Measurements from ENCODE around the gene RAPGEF4.

GRCh38 chr2:172877826-172878225 is 142.2 kb downstream of the RAPGEF4 start:
- TF ChIP-seq POLR2A (IDR thresholded peaks at IDR 0.05) = no peak
- TF ChIP-seq, protein P1, sequence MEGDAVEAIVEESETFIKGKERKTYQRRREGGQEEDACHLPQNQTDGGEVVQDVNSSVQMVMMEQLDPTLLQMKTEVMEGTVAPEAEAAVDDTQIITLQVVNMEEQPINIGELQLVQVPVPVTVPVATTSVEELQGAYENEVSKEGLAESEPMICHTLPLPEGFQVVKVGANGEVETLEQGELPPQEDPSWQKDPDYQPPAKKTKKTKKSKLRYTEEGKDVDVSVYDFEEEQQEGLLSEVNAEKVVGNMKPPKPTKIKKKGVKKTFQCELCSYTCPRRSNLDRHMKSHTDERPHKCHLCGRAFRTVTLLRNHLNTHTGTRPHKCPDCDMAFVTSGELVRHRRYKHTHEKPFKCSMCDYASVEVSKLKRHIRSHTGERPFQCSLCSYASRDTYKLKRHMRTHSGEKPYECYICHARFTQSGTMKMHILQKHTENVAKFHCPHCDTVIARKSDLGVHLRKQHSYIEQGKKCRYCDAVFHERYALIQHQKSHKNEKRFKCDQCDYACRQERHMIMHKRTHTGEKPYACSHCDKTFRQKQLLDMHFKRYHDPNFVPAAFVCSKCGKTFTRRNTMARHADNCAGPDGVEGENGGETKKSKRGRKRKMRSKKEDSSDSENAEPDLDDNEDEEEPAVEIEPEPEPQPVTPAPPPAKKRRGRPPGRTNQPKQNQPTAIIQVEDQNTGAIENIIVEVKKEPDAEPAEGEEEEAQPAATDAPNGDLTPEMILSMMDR (IDR thresholded peaks at IDR 0.05) = no peak
